ENCODE data around the gene BUB1B.

Gene BUB1B

DNA sequence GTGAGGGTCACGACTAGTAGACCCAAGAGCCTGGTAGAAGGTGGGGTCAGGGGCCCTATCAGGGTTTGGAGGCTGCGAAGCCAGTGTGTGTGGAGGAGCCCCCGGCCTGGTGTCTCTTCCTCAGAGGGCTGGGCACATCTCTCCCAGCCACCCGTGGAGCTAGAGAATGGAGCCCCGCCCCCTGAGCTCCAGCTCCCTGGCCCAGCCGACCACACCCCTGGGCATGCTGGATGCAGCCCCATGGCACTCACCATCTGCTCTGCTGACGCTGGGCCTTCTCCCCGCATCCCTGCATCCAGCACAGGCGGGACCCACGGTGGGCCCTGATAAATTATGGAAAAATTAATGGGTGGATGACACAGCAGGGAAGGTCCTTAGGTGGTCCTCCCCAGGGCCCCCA is 104.5 kb downstream of the BUB1B start:
- TF ChIP-seq, protein P1, sequence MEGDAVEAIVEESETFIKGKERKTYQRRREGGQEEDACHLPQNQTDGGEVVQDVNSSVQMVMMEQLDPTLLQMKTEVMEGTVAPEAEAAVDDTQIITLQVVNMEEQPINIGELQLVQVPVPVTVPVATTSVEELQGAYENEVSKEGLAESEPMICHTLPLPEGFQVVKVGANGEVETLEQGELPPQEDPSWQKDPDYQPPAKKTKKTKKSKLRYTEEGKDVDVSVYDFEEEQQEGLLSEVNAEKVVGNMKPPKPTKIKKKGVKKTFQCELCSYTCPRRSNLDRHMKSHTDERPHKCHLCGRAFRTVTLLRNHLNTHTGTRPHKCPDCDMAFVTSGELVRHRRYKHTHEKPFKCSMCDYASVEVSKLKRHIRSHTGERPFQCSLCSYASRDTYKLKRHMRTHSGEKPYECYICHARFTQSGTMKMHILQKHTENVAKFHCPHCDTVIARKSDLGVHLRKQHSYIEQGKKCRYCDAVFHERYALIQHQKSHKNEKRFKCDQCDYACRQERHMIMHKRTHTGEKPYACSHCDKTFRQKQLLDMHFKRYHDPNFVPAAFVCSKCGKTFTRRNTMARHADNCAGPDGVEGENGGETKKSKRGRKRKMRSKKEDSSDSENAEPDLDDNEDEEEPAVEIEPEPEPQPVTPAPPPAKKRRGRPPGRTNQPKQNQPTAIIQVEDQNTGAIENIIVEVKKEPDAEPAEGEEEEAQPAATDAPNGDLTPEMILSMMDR (conservative IDR thresholded peaks at IDR 0.05; ENCODE audit: low read depth, low read length), result no peak
- no peak overlapping the region for H3K4me3 ChIP-seq (IDR thresholded peaks at IDR 0.05; ENCODE audit: insufficient read depth, low read depth, low read length)
- no peaks in the 10 kb centered on the region for H3K36me3 ChIP-seq (ENCODE audit: insufficient read depth)
- no peak overlapping the region for H2AFZ ChIP-seq (ENCODE audit: low read depth)
- H3K4me2 ChIP-seq, result no peak overlapping the region
- no peaks in the 10 kb centered on the region for H3K79me2 ChIP-seq (ENCODE audit: insufficient read depth, low read depth)
- no peaks in the 10 kb centered on the region for H4K20me1 ChIP-seq (ENCODE audit: insufficient read depth)
- H3K4me1 ChIP-seq (ENCODE audit: low read depth, poor library complexity, severe bottlenecking), result no peaks in the 10 kb centered on the region
- H3K27ac ChIP-seq, result no peak overlapping the region
- no peaks in the 10 kb centered on the region for H3K27me3 ChIP-seq (ENCODE audit: insufficient read depth, low read depth)
- no peak overlapping the region for H3K9ac ChIP-seq

DNA sequence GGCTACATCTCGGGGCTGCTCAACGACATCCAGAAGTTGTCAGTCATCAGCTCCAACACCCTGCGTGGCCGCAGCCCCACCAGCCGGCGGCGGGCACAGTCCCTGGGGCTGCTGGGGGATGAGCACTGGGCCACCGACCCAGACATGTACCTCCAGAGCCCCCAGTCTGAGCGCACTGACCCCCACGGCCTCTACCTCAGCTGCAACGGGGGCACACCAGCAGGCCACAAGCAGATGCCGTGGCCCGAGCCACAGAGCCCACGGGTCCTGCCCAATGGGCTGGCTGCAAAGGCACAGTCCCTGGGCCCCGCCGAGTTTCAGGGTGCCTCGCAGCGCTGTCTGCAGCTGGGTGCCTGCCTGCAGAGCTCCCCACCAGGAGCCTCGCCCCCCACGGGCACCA is 105.0 kb downstream of the BUB1B start:
- no peak overlapping the region for H2AFZ ChIP-seq (ENCODE audit: low read depth)
- no peaks in the 10 kb centered on the region for H4K20me1 ChIP-seq (ENCODE audit: insufficient read depth)
- H3K27me3 ChIP-seq (ENCODE audit: insufficient read depth, low read depth), result no peaks in the 10 kb centered on the region
- H3K4me2 ChIP-seq, result no peak overlapping the region
- H3K79me2 ChIP-seq (ENCODE audit: insufficient read depth, low read depth), result no peaks in the 10 kb centered on the region
- no peak overlapping the region for H3K9ac ChIP-seq
- H3K27ac ChIP-seq, result no peak overlapping the region
- no peak overlapping the region for H3K4me3 ChIP-seq (IDR thresholded peaks at IDR 0.05; ENCODE audit: insufficient read depth, low read depth, low read length)
- no peaks in the 10 kb centered on the region for H3K4me1 ChIP-seq (ENCODE audit: low read depth, poor library complexity, severe bottlenecking)
- TF ChIP-seq, protein P1 (conservative IDR thresholded peaks at IDR 0.05; ENCODE audit: low read depth, low read length), result no peak
- no peaks in the 10 kb centered on the region for H3K36me3 ChIP-seq (ENCODE audit: insufficient read depth)

DNA sequence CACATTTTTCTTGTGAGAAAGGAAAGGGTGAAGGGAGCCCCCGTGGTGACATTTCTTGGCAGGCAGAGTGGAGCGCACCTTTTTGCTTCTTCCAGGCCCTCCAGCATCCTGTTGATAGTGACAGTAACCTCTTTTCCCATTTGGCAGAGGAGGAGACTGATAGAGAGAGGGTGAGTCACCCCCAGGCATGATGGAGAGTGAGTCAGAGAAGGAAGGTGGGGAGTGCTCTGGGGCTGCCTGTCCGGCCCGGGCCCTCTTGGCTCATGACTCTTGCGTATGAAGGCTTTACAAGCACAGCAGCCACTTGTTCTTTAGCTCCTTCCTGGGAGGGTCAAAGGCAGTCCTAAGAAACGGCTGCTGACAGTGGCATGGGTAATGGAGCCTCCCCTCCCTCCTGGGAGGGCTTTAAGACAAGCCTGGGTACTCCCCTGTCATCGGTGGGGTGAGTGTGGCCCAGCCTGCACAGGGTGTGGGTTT is 106.0 kb downstream of the BUB1B start:
- H3K27me3 ChIP-seq (ENCODE audit: insufficient read depth, low read depth), result no peaks in the 10 kb centered on the region
- no peak overlapping the region for H2AFZ ChIP-seq (ENCODE audit: low read depth)
- H3K4me2 ChIP-seq, result no peak overlapping the region
- H3K9ac ChIP-seq, result no peak overlapping the region
- H4K20me1 ChIP-seq (ENCODE audit: insufficient read depth), result no peaks in the 10 kb centered on the region
- no peaks in the 10 kb centered on the region for H3K79me2 ChIP-seq (ENCODE audit: insufficient read depth, low read depth)
- no peak overlapping the region for H3K4me3 ChIP-seq (IDR thresholded peaks at IDR 0.05; ENCODE audit: insufficient read depth, low read depth, low read length)
- TF ChIP-seq, protein P1 (conservative IDR thresholded peaks at IDR 0.05; ENCODE audit: low read depth, low read length), result no peak
- H3K27ac ChIP-seq, result no peak overlapping the region
- H3K36me3 ChIP-seq (ENCODE audit: insufficient read depth), result no peaks in the 10 kb centered on the region
- no peaks in the 10 kb centered on the region for H3K4me1 ChIP-seq (ENCODE audit: low read depth, poor library complexity, severe bottlenecking)

DNA sequence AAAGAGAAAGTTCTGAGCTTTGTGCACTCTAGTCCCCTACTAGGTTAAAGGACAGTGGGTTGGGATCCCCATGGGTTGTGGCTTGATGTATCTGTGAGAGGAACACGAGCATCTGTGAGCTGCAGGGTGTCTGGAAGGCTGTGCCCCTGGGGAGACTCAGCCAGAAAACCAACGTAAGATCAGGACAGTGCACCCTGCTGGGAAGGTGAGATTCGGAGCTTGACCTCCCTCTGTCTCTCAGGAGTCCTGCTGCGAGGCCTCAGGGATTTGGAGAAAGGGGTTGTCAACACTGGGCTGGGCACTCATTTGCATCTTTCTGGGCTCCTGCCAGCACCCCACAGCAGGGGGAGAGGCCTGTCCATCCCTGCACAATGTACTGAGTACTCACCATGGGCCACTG is 106.8 kb downstream of the BUB1B start:
- H3K9ac ChIP-seq, result no peak overlapping the region
- TF ChIP-seq, protein P1 (conservative IDR thresholded peaks at IDR 0.05; ENCODE audit: low read depth, low read length), result no peak
- no peaks in the 10 kb centered on the region for H3K36me3 ChIP-seq (ENCODE audit: insufficient read depth)
- no peaks in the 10 kb centered on the region for H3K4me1 ChIP-seq (ENCODE audit: low read depth, poor library complexity, severe bottlenecking)
- H3K4me2 ChIP-seq, result no peak overlapping the region
- no peak overlapping the region for H3K27ac ChIP-seq
- no peaks in the 10 kb centered on the region for H3K79me2 ChIP-seq (ENCODE audit: insufficient read depth, low read depth)
- H3K27me3 ChIP-seq (ENCODE audit: insufficient read depth, low read depth), result no peaks in the 10 kb centered on the region
- H3K4me3 ChIP-seq (IDR thresholded peaks at IDR 0.05; ENCODE audit: insufficient read depth, low read depth, low read length), result no peak overlapping the region
- no peak overlapping the region for H2AFZ ChIP-seq (ENCODE audit: low read depth)
- no peaks in the 10 kb centered on the region for H4K20me1 ChIP-seq (ENCODE audit: insufficient read depth)

Data from KMS-11 (cell line).